HepG2 (cell line): Measurements from ENCODE around the gene PPM1H. TPM values are rescaled to one million over a fixed set of nuclear protein-coding genes. Genes with fewer than 3 reads are reported as not detected.

Experiments used
- ARHGAP35 ChIP-seq: sonication (generic); formaldehyde crosslinking; IDR thresholded peaks from 2 replicates; pipeline ENCODE4 v1.9.0; 2022; ENCODE audit warnings: mild to moderate bottlenecking, inconsistent platforms, moderate library complexity, missing genetic modification reagents, borderline replicate concordance
- ATF7-NPFF ChIP-seq: sonication (generic); formaldehyde crosslinking; IDR thresholded peaks from 2 replicates; pipeline ENCODE4 v1.8.1; 2023; ENCODE audit warnings: mild to moderate bottlenecking, low read depth, missing genetic modification reagents, moderate library complexity
- CBX5 ChIP-seq: sonication (generic); formaldehyde crosslinking; IDR thresholded peaks from 2 replicates; pipeline ENCODE4 v1.4.0; 2020; ENCODE audit warnings: missing genetic modification reagents, borderline replicate concordance
- GATAD1 ChIP-seq: IDR thresholded peaks from 2 replicates; pipeline ENCODE4 v1.6.1; 2016; ENCODE audit warnings: missing genetic modification reagents, missing compliant biosample characterization
- KMT2A ChIP-seq: sonication (generic); formaldehyde crosslinking; IDR thresholded peaks from 2 replicates; pipeline ENCODE4 v1.4.0; 2020; ENCODE audit warnings: missing genetic modification reagents
- NFYB ChIP-seq: sonication (generic); formaldehyde crosslinking; IDR thresholded peaks from 2 replicates; pipeline ENCODE4 v1.4.0; 2020; ENCODE audit warnings: missing genetic modification reagents
- NR1H2 ChIP-seq: sonication (generic); formaldehyde crosslinking; IDR thresholded peaks from 2 replicates; pipeline ENCODE4 v1.8.1; 2022; ENCODE audit warnings: low read depth, missing genetic modification reagents, borderline replicate concordance
- PPARG ChIP-seq: conservative IDR thresholded peaks from 2 replicates; pipeline ENCODE4 v1.6.1; 2016; ENCODE audit warnings: missing biosample characterization, missing genetic modification reagents
- PRPF4 ChIP-seq: fragments of 200-400 bp; formaldehyde crosslinking; IDR thresholded peaks from 2 replicates; pipeline ENCODE4 v1.6.1; 2016; ENCODE audit warnings: low read length, low read depth; ENCODE audit not compliant: poor library complexity, severe bottlenecking
- RARA ChIP-seq: IDR thresholded peaks from 2 replicates; pipeline ENCODE4 v1.6.1; 2016; ENCODE audit warnings: missing genetic modification reagents, missing compliant biosample characterization
- TBP ChIP-seq: sonication (generic); formaldehyde crosslinking; IDR thresholded peaks from 2 replicates; pipeline ENCODE4 v1.5.0; 2020; ENCODE audit warnings: missing genetic modification reagents
- U2AF1 ChIP-seq: fragments of 200-400 bp; formaldehyde crosslinking; optimal IDR thresholded peaks from 2 replicates; pipeline ENCODE3; 2017; ENCODE audit warnings: mild to moderate bottlenecking, low read depth, low read length
- polyA plus RNA-seq, 8 experiments: library from polyadenylated mRNA; depleted of rRNA in 3 of 8; stranded (reverse) in 7 of 8; unstranded in 1 of 8; fragments of >200 nt; fragmentation: Illumina TruSeq in 4 of 8; extraction: Trizol in 4 of 8; gene quantifications; 2 replicates each; pipeline versions ENCODE4 v1.2.1 to v1.2.3, GENCODE V29; 2011 to 2016; ENCODE audit warnings: low read depth in 4 of 8, missing spikeins in 1 of 8, mixed read lengths in 1 of 8; ENCODE audit not compliant: insufficient read depth in 1 of 8
- total RNA-seq, 5 experiments: library from RNA; depleted of rRNA; stranded (reverse); fragments of >200 nt; fragmentation: Illumina TruSeq; extraction: Trizol; gene quantifications; 2 replicates each; pipeline ENCODE4 v1.2.3, GENCODE V29; 2016; ENCODE audit warnings: low read depth in 1 of 5
- TF ChIP-seq, protein P1 (sequence below): sonication (generic); formaldehyde crosslinking; IDR thresholded peaks from 2 replicates; pipeline ENCODE4 v1.9.0; 2021; ENCODE audit warnings: missing genetic modification reagents, borderline replicate concordance
- TF ChIP-seq, protein P2 (sequence below): sonication (generic); formaldehyde crosslinking; IDR thresholded peaks from 2 replicates; pipeline ENCODE4 v1.4.0; 2020; ENCODE audit warnings: missing genetic modification reagents, mild to moderate bottlenecking, borderline replicate concordance
- TF ChIP-seq, protein P3 (sequence below): sonication (generic); formaldehyde crosslinking; IDR thresholded peaks from 2 replicates; pipeline ENCODE4 v1.5.1; 2020; ENCODE audit warnings: mild to moderate bottlenecking, missing genetic modification reagents, borderline replicate concordance
- TF ChIP-seq, protein P4 (sequence below): sonication (generic); formaldehyde crosslinking; IDR thresholded peaks from 2 replicates; pipeline ENCODE4 v1.4.0; 2020; ENCODE audit warnings: missing genetic modification reagents
- TF ChIP-seq, protein P5 (sequence below): sonication (generic); formaldehyde crosslinking; IDR thresholded peaks from 2 replicates; pipeline ENCODE4 v1.9.0; 2021; ENCODE audit warnings: missing genetic modification reagents, mild to moderate bottlenecking, borderline replicate concordance

Gene PPM1H
- total and polyA plus RNA-seq, 2 of the 13 experiments (the other 11 are each of a cell fraction or from before 2014, with no cell fraction given), result 29.1 to 38.1 TPM

DNA sequence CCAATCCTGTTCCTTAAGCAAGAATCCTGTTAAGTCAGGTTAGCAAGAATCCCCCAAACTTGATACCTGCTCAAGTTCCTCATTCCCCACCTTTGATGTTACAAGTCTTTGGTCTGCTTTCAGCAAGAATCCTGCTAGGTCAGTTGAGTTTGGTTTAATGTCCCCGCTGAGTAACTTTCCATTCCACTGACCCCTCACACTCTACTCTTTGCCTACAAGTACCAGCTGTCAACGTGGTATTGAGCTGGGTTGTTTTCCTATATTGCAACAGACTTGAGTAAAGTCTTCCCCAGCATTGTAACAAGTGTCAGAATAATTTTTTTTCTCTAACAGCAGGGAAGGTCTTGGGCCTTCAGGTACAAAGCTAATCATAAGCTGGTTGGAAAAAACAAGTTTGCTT, 6.3 kb downstream of the PPM1H start (continued):
- TF ChIP-seq, protein P1, sequence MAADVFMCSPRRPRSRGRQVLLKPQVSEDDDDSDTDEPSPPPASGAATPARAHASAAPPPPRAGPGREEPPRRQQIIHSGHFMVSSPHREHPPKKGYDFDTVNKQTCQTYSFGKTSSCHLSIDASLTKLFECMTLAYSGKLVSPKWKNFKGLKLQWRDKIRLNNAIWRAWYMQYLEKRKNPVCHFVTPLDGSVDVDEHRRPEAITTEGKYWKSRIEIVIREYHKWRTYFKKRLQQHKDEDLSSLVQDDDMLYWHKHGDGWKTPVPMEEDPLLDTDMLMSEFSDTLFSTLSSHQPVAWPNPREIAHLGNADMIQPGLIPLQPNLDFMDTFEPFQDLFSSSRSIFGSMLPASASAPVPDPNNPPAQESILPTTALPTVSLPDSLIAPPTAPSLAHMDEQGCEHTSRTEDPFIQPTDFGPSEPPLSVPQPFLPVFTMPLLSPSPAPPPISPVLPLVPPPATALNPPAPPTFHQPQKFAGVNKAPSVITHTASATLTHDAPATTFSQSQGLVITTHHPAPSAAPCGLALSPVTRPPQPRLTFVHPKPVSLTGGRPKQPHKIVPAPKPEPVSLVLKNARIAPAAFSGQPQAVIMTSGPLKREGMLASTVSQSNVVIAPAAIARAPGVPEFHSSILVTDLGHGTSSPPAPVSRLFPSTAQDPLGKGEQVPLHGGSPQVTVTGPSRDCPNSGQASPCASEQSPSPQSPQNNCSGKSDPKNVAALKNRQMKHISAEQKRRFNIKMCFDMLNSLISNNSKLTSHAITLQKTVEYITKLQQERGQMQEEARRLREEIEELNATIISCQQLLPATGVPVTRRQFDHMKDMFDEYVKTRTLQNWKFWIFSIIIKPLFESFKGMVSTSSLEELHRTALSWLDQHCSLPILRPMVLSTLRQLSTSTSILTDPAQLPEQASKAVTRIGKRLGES, result no peak
- TF ChIP-seq KMT2A, result peak; percentile 22; the same call in 1 of the 2 replicates
- no peak for TF ChIP-seq NFYB (CRISPR knock-in tag)
- TF ChIP-seq ATF7-NPFF (CRISPR knock-in tag), result no peak
- TF ChIP-seq, protein P2, sequence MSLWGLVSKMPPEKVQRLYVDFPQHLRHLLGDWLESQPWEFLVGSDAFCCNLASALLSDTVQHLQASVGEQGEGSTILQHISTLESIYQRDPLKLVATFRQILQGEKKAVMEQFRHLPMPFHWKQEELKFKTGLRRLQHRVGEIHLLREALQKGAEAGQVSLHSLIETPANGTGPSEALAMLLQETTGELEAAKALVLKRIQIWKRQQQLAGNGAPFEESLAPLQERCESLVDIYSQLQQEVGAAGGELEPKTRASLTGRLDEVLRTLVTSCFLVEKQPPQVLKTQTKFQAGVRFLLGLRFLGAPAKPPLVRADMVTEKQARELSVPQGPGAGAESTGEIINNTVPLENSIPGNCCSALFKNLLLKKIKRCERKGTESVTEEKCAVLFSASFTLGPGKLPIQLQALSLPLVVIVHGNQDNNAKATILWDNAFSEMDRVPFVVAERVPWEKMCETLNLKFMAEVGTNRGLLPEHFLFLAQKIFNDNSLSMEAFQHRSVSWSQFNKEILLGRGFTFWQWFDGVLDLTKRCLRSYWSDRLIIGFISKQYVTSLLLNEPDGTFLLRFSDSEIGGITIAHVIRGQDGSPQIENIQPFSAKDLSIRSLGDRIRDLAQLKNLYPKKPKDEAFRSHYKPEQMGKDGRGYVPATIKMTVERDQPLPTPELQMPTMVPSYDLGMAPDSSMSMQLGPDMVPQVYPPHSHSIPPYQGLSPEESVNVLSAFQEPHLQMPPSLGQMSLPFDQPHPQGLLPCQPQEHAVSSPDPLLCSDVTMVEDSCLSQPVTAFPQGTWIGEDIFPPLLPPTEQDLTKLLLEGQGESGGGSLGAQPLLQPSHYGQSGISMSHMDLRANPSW (CRISPR knock-in tag), result no peak
- TF ChIP-seq, protein P3, sequence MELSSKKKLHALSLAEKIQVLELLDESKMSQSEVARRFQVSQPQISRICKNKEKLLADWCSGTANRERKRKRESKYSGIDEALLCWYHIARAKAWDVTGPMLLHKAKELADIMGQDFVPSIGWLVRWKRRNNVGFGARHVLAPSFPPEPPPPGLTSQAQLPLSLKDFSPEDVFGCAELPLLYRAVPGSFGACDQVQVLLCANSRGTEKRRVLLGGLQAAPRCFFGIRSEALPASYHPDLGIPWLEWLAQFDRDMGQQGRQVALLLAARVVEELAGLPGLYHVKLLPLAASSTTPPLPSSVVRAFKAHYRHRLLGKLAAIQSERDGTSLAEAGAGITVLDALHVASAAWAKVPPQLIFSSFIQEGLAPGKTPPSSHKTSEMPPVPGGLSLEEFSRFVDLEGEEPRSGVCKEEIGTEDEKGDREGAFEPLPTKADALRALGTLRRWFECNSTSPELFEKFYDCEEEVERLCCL, result no peak
- TF ChIP-seq ARHGAP35 (CRISPR knock-in tag), result no peak
- TF ChIP-seq RARA (CRISPR knock-in tag), result 0 out of 2 replicates have a peak, but pooled peaks have one; percentile 19
- no peak for TF ChIP-seq GATAD1 (CRISPR knock-in tag)
- no peak for TF ChIP-seq NR1H2 (CRISPR knock-in tag)
- no peak for TF ChIP-seq U2AF1
- no peak for TF ChIP-seq PRPF4
- TF ChIP-seq, protein P4, sequence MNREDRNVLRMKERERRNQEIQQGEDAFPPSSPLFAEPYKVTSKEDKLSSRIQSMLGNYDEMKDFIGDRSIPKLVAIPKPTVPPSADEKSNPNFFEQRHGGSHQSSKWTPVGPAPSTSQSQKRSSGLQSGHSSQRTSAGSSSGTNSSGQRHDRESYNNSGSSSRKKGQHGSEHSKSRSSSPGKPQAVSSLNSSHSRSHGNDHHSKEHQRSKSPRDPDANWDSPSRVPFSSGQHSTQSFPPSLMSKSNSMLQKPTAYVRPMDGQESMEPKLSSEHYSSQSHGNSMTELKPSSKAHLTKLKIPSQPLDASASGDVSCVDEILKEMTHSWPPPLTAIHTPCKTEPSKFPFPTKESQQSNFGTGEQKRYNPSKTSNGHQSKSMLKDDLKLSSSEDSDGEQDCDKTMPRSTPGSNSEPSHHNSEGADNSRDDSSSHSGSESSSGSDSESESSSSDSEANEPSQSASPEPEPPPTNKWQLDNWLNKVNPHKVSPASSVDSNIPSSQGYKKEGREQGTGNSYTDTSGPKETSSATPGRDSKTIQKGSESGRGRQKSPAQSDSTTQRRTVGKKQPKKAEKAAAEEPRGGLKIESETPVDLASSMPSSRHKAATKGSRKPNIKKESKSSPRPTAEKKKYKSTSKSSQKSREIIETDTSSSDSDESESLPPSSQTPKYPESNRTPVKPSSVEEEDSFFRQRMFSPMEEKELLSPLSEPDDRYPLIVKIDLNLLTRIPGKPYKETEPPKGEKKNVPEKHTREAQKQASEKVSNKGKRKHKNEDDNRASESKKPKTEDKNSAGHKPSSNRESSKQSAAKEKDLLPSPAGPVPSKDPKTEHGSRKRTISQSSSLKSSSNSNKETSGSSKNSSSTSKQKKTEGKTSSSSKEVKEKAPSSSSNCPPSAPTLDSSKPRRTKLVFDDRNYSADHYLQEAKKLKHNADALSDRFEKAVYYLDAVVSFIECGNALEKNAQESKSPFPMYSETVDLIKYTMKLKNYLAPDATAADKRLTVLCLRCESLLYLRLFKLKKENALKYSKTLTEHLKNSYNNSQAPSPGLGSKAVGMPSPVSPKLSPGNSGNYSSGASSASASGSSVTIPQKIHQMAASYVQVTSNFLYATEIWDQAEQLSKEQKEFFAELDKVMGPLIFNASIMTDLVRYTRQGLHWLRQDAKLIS, result no peak
- TF ChIP-seq, protein P5, sequence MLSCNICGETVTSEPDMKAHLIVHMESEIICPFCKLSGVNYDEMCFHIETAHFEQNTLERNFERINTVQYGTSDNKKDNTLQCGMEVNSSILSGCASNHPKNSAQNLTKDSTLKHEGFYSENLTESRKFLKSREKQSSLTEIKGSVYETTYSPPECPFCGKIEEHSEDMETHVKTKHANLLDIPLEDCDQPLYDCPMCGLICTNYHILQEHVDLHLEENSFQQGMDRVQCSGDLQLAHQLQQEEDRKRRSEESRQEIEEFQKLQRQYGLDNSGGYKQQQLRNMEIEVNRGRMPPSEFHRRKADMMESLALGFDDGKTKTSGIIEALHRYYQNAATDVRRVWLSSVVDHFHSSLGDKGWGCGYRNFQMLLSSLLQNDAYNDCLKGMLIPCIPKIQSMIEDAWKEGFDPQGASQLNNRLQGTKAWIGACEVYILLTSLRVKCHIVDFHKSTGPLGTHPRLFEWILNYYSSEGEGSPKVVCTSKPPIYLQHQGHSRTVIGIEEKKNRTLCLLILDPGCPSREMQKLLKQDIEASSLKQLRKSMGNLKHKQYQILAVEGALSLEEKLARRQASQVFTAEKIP, result no peak
- TF ChIP-seq TBP (CRISPR knock-in tag), result no peak
- 0 out of 2 replicates have a peak, but pooled peaks have one; percentile 28 for TF ChIP-seq PPARG (CRISPR knock-in tag)
- TF ChIP-seq CBX5 (CRISPR knock-in tag), result no peak
